ENCODE measurements around the gene SFXN5.

The SFXN5 gene

GRCh38 chr2:73043929-73044832 is 27.3 kb downstream of the SFXN5 start:
- DNase-seq, result no peak

GRCh38 chr2:73043276-73043675 is 28.2 kb downstream of the SFXN5 start:
- no peak for DNase-seq

GRCh38 chr2:73037947-73038585 is 33.4 kb downstream of the SFXN5 start:
- DNase-seq, result no peak

GRCh38 chr2:73036766-73037165 is 34.7 kb downstream of the SFXN5 start:
- no peak for DNase-seq

DNA sequence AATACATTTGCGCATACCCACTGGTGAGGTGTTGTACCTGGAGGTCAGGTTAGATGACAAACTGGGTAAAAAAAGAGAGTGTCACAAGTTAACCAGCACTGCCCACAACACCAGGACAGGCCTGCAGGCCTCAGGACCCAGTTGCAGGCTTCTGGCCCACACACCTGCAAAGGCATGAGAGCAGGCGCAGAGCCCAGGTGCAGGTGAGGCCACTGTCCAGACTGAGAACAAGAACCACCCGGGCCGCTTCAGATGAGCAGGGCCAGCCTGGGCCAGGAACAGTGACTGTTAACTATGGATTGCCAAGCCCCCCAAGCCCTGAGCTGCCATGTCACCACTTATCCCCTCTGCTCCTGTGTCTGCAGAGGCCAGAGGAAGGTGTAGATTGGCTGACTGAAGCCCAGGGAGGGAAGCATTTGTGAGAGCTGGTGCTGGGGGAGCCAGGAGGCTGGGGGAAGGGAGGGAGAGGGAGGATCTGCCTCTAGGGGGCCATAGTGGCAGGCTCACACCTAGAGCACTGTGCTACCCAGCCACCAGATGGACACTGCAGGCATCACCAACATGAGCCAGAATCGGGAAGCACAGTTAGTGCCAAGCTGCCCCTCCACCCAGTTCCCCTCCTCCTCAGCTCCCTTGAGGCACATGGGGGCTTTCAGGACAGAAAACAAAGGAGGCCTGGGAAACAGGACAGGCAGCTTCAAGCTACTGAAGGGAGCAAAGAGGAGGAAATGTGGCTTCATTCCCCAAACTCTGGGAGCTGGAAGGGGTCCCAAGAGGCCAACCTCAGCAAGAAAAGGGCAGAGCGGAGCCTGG is 35.4 kb downstream of the SFXN5 start:
- no peak for DNase-seq

DNA sequence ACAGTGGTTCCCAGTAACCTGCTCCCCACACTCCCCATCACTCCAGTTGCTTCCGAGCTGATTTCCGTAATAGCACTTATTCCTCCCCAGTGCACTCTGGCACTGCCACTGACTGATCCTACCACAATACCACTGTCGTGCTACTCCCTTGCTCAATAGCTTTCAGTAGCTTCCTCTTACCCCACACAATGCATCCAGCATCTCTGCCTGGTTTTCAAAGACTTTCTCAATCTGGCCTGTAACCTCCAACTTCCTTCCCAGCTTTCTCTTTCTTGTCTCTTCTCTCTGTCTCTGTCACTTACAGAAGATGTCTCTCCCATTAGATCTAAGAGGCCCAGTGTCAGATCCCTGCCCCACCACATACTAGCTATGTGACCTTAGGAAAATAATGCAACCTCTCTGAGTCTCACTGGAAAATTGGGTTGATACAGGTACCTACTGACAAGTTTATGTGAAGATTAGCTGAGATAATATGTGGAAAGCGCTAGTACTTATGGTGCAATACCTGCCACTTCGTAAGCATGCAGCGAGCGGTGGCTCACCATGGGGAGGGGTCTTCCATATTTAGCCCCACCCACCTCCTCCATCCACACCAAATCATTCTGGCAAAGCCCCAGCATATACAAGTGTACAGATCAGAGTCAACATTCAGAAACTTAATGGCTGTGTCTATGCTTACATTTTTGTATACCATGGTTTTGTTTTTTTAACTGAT is 36.7 kb downstream of the SFXN5 start:
- no peak for DNase-seq

- no peak for DNase-seq
Observed at GRCh38 chr2:73033766-73034381, 37.6 kb downstream of the SFXN5 start.

GRCh38 chr2:73033142-73033765 is 38.3 kb downstream of the SFXN5 start:
- no peak for DNase-seq

DNA sequence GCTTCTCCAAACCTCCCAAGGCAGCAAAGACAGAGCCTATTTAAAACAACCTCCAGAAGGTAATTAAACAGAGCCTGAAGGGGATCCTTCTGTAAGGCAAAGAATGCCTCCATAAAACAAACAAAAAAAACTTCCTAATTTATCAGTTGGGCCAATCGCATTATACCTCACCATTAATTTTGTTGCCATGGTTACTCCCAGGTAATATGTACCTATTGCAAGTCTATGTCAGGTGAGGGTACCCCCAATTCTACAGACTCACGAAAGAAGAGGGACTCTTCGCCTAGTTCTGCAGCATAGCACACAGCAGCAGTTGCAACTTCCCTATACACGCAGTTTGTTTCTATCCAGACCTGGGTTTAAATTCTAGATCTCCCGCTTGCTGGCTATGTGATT is 38.8 kb downstream of the SFXN5 start:
- no peak for DNase-seq

GRCh38 chr2:73031725-73032701 is 39.5 kb downstream of the SFXN5 start:
- no peak for DNase-seq

GRCh38 chr2:73031095-73031678 is 40.3 kb downstream of the SFXN5 start:
- DNase-seq, result no peak

- no peak for DNase-seq
Observed at GRCh38 chr2:73028841-73029240, 42.7 kb downstream of the SFXN5 start.

- DNase-seq, result no peak
Observed at GRCh38 chr2:73027340-73027739, 44.2 kb downstream of the SFXN5 start.

DNA sequence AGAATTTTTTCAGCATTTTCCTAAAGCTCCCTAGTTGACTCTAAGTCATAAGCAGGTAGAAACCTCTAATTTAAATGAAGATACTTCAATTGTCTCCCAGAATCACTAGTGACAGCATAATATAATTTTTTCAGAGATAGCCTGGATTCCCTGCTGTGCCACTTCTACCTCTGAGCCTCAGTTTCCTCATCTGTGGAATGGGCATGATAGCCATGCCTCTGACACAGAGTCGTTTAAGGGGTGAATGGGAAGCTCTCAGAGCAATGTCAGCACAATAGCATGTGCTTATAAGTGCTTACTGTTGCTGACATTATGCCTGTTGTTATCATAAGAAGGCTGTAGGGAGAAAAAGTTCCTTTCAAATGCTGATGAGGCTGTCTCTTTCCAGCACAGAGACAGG is 48.0 kb downstream of the SFXN5 start:
- no peak for DNase-seq

- DNase-seq, result no peak
Observed at GRCh38 chr2:73022024-73022568, 49.4 kb downstream of the SFXN5 start.

DNA sequence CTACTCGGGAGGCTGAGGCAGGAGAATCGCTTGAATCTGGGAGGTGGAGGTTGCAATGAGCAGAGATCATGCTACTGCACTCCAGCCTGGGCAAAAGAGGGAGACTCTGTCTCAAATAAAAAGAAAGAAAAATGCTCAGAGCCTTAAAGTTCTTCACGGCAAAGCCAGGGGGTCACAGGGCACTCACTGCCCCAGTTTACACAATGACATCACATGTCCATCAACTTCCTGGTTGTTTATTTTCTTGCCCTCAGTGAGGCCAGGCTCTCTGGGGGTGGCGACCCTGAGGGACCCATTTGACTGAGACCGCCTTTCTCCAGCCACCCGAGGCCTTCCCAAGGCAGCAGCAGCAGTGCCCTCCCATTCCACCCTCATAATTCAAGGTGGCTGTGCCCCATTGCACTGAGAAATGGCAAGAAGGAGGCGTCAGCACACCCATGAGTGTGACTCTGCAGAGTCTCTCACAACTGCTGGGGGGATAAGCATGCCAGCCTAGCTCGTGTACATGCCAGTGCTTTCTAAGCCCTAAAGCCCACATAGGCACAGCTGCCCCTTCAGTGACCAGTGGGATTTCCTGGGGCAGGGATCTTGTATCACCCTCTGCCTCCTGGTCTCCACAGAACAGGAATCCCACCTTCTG is 50.0 kb downstream of the SFXN5 start:
- no peak for DNase-seq

GRCh38 chr2:73020657-73021370 is 50.7 kb downstream of the SFXN5 start:
- no peak for DNase-seq

DNA sequence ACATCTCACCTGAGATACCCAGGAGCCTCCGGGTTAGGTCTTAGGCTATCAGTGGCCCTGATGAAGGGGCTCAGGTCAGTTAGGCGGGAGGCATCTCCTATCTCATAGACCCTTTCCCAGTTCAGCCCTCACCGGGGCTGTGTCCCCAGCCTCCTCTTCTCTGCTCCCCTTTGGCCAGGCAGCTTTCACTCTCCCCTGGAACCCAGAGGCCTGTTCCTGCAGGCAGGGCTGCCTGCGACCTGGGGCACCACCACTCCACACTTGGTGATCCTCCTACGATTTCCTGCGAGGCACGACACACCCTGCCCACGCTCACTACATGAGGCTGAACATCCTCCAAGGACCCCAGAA is 51.2 kb downstream of the SFXN5 start:
- DNase-seq, result no peak
